OCI-LY1 (cell line): ENCODE data around the gene DLEC1.

ENCODE experiments used
- H2AFZ ChIP-seq: fragments of 200-600 bp; sonication (generic), shearing (Covaris generic); 2 replicates; pipeline ENCODE4 v1.6.0; 2014; ENCODE audit warnings: antibody characterized with exemption, mild to moderate bottlenecking, low read length
- H3F3A ChIP-seq: fragments of 200-600 bp; sonication (generic), shearing (Covaris generic); 2 replicates; pipeline ENCODE4 v1.6.0; 2014; ENCODE audit warnings: mild to moderate bottlenecking, antibody characterized with exemption, low read length, moderate library complexity; ENCODE audit not compliant: insufficient read depth
- H3K27ac ChIP-seq: fragments of 200-600 bp; sonication (generic); 2 replicates; pipeline ENCODE4 v1.5.1; 2014; ENCODE audit warnings: low read length, mixed run types, mild to moderate bottlenecking, low read depth; ENCODE audit not compliant: poor library complexity, severe bottlenecking
- H3K27me3 ChIP-seq: fragments of 200-600 bp; sonication (generic); 2 replicates; pipeline ENCODE4 v1.6.0; 2014; ENCODE audit warnings: antibody characterized with exemption, mild to moderate bottlenecking, low read length, moderate library complexity; ENCODE audit not compliant: insufficient read depth
- H3K36me3 ChIP-seq: fragments of 200-600 bp; sonication (generic); 2 replicates; pipeline ENCODE4 v1.6.1; 2014; ENCODE audit warnings: mild to moderate bottlenecking, antibody characterized with exemption, low read length, moderate library complexity, mixed read lengths; ENCODE audit not compliant: insufficient read depth
- H3K4me1 ChIP-seq: fragments of 200-600 bp; sonication (generic); 2 replicates; pipeline ENCODE4 v1.5.1; 2014; ENCODE audit warnings: mild to moderate bottlenecking, low read length, moderate library complexity; ENCODE audit not compliant: insufficient read depth, severe bottlenecking
- H3K4me2 ChIP-seq: fragments of 200-600 bp; sonication (generic), shearing (Covaris generic); 2 replicates; pipeline ENCODE4 v1.6.1; 2014; ENCODE audit warnings: low read length
- H3K4me3 ChIP-seq: fragments of 200-600 bp; sonication (generic); 2 replicates; pipeline ENCODE4 v1.5.1; 2014; ENCODE audit warnings: low read length, low read depth, mild to moderate bottlenecking, mixed read lengths; ENCODE audit not compliant: poor library complexity, severe bottlenecking
- H3K79me2 ChIP-seq: fragments of 200-600 bp; shearing (Covaris generic); 2 replicates; pipeline ENCODE4 v1.6.1; 2016; ENCODE audit warnings: mixed run types, low read length, mixed read lengths; ENCODE audit not compliant: insufficient read depth
- H3K9ac ChIP-seq: fragments of 200-600 bp; sonication (generic), shearing (Covaris generic); 2 replicates; pipeline ENCODE4 v1.6.1; 2014; ENCODE audit warnings: mild to moderate bottlenecking, low read length, mixed read lengths
- H3K9me2 ChIP-seq: fragments of 200-600 bp; sonication (generic), shearing (Covaris generic); 2 replicates; pipeline ENCODE4 v1.6.1; 2014; ENCODE audit warnings: low read depth, mild to moderate bottlenecking, low read length, mixed read lengths
- H3K9me3 ChIP-seq: fragments of 200-600 bp; shearing (Covaris generic); 2 replicates; pipeline ENCODE4 v1.6.1; 2014; ENCODE audit warnings: low read length, mixed read lengths
- H4K20me1 ChIP-seq: fragments of 200-600 bp; sonication (generic), shearing (Covaris generic); 2 replicates; pipeline ENCODE4 v1.6.0; 2016; ENCODE audit warnings: mild to moderate bottlenecking, low read length; ENCODE audit not compliant: insufficient read depth
- EZH2 ChIP-seq: fragments of 200-600 bp; sonication (generic), shearing (Covaris generic); IDR thresholded peaks from 2 replicates; pipeline ENCODE4 v1.8.0; 2017; ENCODE audit warnings: borderline replicate concordance, mixed run types, mild to moderate bottlenecking, antibody characterized with exemption, low read length, moderate library complexity, mixed read lengths
- TF ChIP-seq, protein P1 (sequence below): fragments of 200-600 bp; sonication (generic), shearing (Covaris generic); IDR thresholded peaks from 2 replicates; pipeline ENCODE4 v1.5.1; 2017; ENCODE audit warnings: mild to moderate bottlenecking, antibody characterized with exemption, low read length, moderate library complexity, mixed read lengths

The DLEC1 gene

GRCh38 chr3:38169027-38169317, 130.0 kb downstream of the DLEC1 start:
- Histone ChIP-seq H3K9me2 (no peaks in the 10 kb centered on the region), H3K79me2 (peaks cover 82% of the 10 kb centered on the region), H3F3A (no peaks in the 10 kb centered on the region), H3K27me3 (no peaks in the 10 kb centered on the region), H3K27ac (no peak overlapping the region), H3K36me3 (no peaks in the 10 kb centered on the region), H3K4me2 (no peak overlapping the region), H3K4me3 (no peak overlapping the region), H4K20me1 (no peaks in the 10 kb centered on the region), H3K9me3 (no peaks in the 10 kb centered on the region), H3K9ac (no peak overlapping the region), H2AFZ (no peak overlapping the region), H3K4me1 (peaks cover 70% of the 10 kb centered on the region)
- TF ChIP-seq, protein P1, sequence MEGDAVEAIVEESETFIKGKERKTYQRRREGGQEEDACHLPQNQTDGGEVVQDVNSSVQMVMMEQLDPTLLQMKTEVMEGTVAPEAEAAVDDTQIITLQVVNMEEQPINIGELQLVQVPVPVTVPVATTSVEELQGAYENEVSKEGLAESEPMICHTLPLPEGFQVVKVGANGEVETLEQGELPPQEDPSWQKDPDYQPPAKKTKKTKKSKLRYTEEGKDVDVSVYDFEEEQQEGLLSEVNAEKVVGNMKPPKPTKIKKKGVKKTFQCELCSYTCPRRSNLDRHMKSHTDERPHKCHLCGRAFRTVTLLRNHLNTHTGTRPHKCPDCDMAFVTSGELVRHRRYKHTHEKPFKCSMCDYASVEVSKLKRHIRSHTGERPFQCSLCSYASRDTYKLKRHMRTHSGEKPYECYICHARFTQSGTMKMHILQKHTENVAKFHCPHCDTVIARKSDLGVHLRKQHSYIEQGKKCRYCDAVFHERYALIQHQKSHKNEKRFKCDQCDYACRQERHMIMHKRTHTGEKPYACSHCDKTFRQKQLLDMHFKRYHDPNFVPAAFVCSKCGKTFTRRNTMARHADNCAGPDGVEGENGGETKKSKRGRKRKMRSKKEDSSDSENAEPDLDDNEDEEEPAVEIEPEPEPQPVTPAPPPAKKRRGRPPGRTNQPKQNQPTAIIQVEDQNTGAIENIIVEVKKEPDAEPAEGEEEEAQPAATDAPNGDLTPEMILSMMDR: no peak
- no peak for TF ChIP-seq EZH2

DNA sequence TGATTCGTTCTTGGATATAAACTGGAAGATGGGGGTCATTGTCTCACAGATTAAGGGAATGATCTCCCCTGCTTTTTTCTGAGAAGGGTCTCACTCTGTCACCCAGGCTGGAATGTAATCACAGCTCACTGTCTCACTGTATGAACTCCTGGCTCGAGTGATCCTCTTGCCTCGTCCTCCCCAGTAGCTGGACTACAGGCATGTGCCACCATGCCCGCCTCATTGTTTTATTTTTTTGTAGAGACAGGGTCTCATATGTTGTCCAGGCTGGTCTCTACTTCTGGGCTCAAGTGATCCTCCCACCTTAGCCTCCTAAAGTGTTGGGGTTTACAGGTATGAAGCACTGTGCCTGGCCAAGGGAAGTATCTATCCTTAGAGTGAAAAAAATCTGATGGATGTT, 131.7 kb downstream of the DLEC1 start:
- Histone ChIP-seq H3K4me2 (no peak overlapping the region), H3F3A (no peaks in the 10 kb centered on the region), H3K36me3 (no peaks in the 10 kb centered on the region), H3K27ac (no peak overlapping the region), H3K4me3 (no peak overlapping the region), H3K9me2 (no peaks in the 10 kb centered on the region), H3K4me1 (peaks cover 69% of the 10 kb centered on the region), H3K27me3 (no peaks in the 10 kb centered on the region), H3K9ac (no peak overlapping the region; the same call in 1 of the 2 replicates), H2AFZ (no peak overlapping the region), H3K79me2 (peaks cover 99% of the 10 kb centered on the region), H4K20me1 (no peaks in the 10 kb centered on the region), H3K9me3 (no peaks in the 10 kb centered on the region)
- TF ChIP-seq EZH2: no peak
- TF ChIP-seq, protein P1: no peak

DNA sequence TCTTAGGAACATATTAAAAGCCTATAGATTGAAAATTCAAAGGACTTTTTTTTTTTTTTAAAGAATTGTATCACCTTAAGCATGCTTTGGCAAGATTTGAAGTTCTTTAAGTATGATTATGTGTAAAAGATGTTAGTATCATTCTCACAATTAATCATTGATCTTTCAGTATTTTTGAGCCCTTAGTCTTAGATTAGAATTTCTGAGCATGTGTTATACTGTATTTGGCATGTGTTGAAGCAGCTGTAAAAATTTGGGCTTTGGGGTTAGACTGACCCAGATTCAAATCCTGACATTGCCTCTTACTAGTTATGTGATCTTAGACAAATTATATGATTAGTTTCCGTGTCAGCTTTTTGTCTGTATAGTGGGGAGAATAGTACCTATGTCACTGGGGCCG, 132.6 kb downstream of the DLEC1 start:
- peaks cover 100% of the 10 kb centered on the region for H3K79me2 ChIP-seq
- H3K4me3 ChIP-seq: no peak overlapping the region
- H3F3A ChIP-seq: no peaks in the 10 kb centered on the region
- H3K36me3 ChIP-seq: no peaks in the 10 kb centered on the region
- H3K9me3 ChIP-seq: no peaks in the 10 kb centered on the region
- H3K4me2 ChIP-seq: no peak overlapping the region
- peaks cover 63% of the 10 kb centered on the region for H3K4me1 ChIP-seq
- no peaks in the 10 kb centered on the region for H3K27me3 ChIP-seq
- no peaks in the 10 kb centered on the region for H4K20me1 ChIP-seq
- no peak overlapping the region for H2AFZ ChIP-seq
- no peaks in the 10 kb centered on the region for H3K9me2 ChIP-seq
- no peak overlapping the region for H3K9ac ChIP-seq
- TF ChIP-seq EZH2: no peak
- TF ChIP-seq, protein P1: no peak
- H3K27ac ChIP-seq: no peak overlapping the region
